Motor neuron (in vitro differentiated cells): ENCODE measurements around the gene NCL. TPM values are rescaled to one million over a fixed set of nuclear protein-coding genes. Genes with fewer than 3 reads are reported as not detected.
"Not testable (repeated sequence)": the region's sequence is repeated elsewhere in the genome, so short reads cannot be mapped to it uniquely, and the experiment has no call there.

Experiments
- ATAC-seq, 8 experiments: fragments of 200-7000 bp; cut with Tn5 transposase; replicated peaks in 6 of 8; 2 replicates each; pipeline ENCODE4 v1.8.0; 2021; ENCODE audit warnings: mild to moderate bottlenecking in 8 of 8, moderate library complexity in 8 of 8
- H3K27ac ChIP-seq, 2 donors: fragments of 250-450 bp; sonication (Bioruptor Pico); 2 replicates each; pipeline ENCODE4 v1.9.0; 2021; ENCODE audit warnings: antibody characterized with exemption in 2 of 2, mild to moderate bottlenecking in 2 of 2, moderate library complexity in 1 of 2
- H3K4me1 ChIP-seq, 2 donors: fragments of 250-450 bp; sonication (Bioruptor Pico); replicated peaks in 1 of 2; 2 replicates each; pipeline ENCODE4 v1.6.1; 2021; ENCODE audit warnings: antibody characterized with exemption in 2 of 2, mild to moderate bottlenecking in 2 of 2, moderate library complexity in 1 of 2
- H3K4me3 ChIP-seq, 5 donors: fragments of 250-450 bp; sonication (Bioruptor Pico); 2 replicates each; pipeline ENCODE4 v1.9.0; 2021; ENCODE audit warnings: antibody characterized with exemption in 5 of 5, mild to moderate bottlenecking in 5 of 5, moderate library complexity in 4 of 5
- WGBS, 10 experiments: fragments of 450-650 bp; shearing (Covaris generic); methylation state at CpG; one replicate each; pipeline ENCODE4 v1.0.0; 2022; 5-methylcytosine and 5-hydroxymethylcytosine counted together
- in situ Hi-C, 9 experiments: fragments of 400-800 bp; cut with MboI; loops; one replicate each; pipeline ENCODE4 v1.15.0; 2021; ENCODE audit warnings: low sequenced_read_pairs in 9 of 9, low pct_unique_long_range_greater_than_20kb in 2 of 9; ENCODE audit not compliant: unreplicated experiment in 9 of 9
- total RNA-seq, 8 experiments: library from RNA; unstranded; fragments of 300-600 nt; gene quantifications; 2 replicates each; pipeline versions ENCODE4 v1.2.3 to v1.2.4, GENCODE V29; 2022

NCL gene
- total RNA-seq, 8 experiments from 2014 or later: 127 to 675 (median 231) TPM

DNA sequence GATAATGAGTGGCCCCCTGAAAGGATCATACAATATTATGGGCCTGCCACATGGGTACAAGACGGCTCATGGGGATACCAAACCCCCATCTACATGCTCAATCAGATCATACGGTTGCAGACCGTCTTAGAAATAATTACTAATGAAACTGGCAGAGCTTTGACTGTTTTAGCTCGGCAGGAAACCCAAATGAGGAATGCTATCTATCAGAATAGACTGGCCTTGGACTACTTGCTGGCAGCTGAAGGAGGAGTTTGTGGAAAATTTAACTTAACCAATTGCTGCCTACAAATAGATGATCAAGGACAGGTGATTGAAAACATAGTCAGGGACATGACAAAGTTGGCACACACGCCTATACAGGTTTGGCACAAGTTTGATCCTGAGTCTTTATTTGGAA, 56.6 kb downstream of the NCL start:
- H3K4me1 ChIP-seq, H3K4me3 ChIP-seq, H3K27ac ChIP-seq, ATAC-seq: not testable (repeated sequence)
- 30 to 100% (median 92%) methylated on average over 1 to 4 of the region's 5 CpGs; no CpG with 5 or more reads in 4 of the 10 experiments for WGBS, 10 experiments
- in situ Hi-C loops: loop anchor here in 3 of 9 experiments (25.0 kb wide), 2 partner anchors 170 to 295 kb away; no protein-coding TSS in a partner anchor

DNA sequence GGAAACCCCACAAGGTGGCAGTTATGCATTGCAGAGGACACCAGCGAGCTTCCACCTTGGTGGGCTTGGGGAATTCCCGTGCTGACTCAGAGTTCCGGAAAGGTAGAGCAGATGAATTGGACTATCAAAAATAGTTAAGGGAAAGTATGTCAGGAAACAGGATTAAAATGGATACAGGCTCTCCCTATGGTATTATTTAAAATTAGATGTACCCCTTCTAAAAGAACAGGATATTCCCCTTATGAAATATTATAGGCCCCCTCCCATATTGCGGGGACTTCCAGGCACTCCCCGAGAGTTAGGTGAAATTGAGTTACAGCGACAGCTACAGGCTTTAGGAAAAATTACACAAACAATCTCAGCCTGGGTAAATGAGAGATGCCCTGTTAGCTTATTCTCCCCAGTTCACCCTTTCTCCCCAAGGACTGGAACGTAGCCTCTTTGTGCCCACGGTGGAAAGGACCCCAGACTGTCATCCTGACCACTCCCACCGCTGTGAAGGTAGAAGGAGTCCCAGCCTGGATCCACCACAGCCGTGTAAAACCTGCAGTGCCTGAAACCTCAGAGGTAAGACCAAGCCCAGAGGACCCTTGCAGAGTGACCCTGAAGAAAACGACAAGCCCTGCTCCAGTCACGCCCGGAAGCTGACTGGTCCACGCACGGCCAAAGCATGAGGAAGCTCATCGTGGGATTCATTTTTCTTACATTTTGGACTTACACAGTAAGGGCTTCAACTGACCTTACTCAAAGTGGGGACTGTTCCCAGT, 58.5 kb downstream of the NCL start:
- H3K4me3 ChIP-seq, H3K4me1 ChIP-seq, ATAC-seq, H3K27ac ChIP-seq: not testable (repeated sequence)
- in situ Hi-C loops: loop anchor here in 3 of 9 experiments (25.0 kb wide), 2 partner anchors 168 to 293 kb away; no protein-coding TSS in a partner anchor
- WGBS, 10 experiments: 17 to 71% (median 60%) methylated on average over 1 to 7 of the region's 16 CpGs; no CpG with 5 or more reads in 5 of the 10 experiments

DNA sequence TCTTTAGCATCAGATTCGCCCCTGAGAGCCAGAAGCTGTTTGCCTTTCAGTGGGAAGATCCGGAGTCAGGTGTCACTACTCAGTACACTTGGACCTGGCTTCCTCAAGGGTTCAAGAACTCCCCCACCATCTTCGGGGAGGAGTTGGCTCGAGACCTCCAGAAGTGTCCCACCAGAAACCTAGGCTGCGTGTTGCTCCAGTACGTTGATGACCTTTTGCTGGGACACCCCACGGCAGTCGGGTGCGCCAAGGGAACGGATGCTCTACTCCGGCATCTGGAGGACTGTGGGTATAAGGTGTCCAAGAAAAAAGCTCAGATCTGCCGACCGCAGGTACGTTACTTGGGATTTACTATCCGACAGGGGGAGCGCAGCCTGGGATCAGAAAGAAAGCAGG, 60.1 kb downstream of the NCL start:
- ATAC-seq, H3K4me1 ChIP-seq, H3K27ac ChIP-seq, H3K4me3 ChIP-seq: not testable (repeated sequence)
- in situ Hi-C loops: loop anchor here in 3 of 9 experiments (25.0 kb wide), 2 partner anchors 167 to 292 kb away; no protein-coding TSS in a partner anchor
- 56 to 100% (median 100%) methylated on average over 1 to 5 of the region's 16 CpGs; no CpG with 5 or more reads in 1 of the 10 experiments for WGBS, 10 experiments

Other genes starting within 250 kb of the NCL start
- gene B3GNT7, start 68.8 kb downstream of the NCL start, total RNA-seq: 1 to 10 TPM in 2 of 8 experiments, under 1 TPM in 6; 0.31 to 1.2 (median 0.59) TPM
- under 1 TPM; 0.07 to 0.33 (median 0.12) TPM for gene NMUR1, start 66.0 kb upstream of the NCL start, total RNA-seq
- gene TEX44, start 128.4 kb upstream of the NCL start, total RNA-seq: under 1 TPM in 3 of 8 experiments, not detected in 5; 0.17 to 0.71 (median 0.31) TPM
- 1,000 to 10,000 TPM in 6 of 8 experiments, 100 to 1,000 TPM in 2; 664 to 2,104 (median 1,514) TPM for gene PTMA, start 244.0 kb upstream of the NCL start, total RNA-seq